ENCODE results near the gene AWAT2.
"Not testable (repeated sequence)": the region's sequence is repeated elsewhere in the genome, so short reads cannot be mapped to it uniquely, and the experiment has no call there.

The AWAT2 gene

DNA sequence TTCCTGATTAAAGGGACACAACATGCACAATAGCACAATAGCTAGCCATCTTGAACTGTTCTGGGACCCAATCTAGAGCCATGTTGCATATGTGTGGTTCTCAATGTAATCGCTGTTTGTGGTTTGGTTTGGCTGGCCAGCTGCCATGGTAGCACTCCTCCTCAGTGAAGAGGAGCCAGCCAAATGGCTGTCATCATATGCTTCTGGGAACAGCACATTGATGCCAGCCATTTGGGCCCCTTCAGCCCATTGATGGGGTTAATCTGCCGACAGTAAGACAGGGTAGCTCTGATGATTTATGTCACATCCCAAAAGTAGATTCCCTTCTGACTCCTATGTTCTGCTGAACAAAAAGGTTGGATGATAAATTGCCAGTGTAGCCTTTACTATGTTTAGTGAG lies 48.5 kb downstream of the AWAT2 start:
- no peak for DNase-seq (ENCODE audit: low spot score)

DNA sequence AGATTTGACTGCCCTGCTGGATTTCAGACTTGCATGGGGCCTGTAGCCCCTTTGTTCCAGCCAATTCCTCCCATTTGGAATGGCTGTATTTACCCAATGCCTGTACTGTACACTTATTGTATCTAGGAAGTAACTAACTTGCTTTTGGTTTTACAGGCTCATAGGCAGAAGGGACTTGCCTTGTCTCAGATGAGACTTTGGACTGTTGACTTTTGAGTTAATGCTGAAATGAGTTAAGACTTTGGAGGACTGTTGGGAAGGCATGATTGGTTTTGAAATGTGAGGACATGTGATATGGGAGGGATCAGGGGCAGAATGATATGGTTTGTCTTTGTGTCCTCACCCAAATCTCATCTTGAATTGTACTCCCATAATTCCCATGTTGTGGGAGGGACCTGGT lies 51.4 kb downstream of the AWAT2 start:
- not testable (repeated sequence) for DNase-seq (ENCODE audit: low spot score)

- DNase-seq (ENCODE audit: low spot score), result no peak
These were observed 53.6 kb downstream of the AWAT2 start for GRCh38 chrX:69996113-69996468.

DNA sequence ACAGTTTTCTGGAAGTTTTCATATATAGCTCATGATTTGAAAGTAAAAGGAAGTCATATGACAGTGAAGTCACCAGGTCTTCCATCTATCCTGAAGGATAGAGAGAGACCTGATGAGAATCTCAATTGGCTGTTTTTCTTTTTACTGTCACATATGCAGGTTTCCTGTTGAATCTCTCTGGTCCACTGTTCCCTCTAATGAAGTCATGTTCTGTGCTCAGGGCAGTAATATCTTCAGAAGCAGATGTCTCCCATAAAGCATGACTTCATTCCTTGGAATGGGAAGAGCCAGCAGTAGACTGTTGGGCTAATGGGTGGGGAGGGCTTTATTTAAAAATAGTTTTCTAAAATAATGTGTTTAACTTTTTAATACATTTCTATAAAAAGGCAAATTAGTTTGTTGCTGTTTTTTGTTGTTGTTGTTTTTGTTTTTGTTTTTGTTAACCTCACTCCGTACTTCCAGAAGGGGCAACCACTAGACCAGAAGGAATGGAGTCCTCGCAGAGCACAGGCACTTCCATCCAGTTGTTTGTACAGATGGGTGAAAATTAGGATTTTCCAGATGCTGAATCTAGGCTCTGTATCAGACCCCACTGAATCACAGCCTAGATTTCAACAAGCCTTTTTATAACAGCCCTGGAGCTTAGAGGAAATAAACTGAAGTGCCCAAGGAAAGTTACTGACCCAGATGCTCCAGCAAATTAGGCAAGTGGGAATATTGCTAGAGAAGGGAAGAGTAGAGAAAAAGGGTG lies 54.2 kb downstream of the AWAT2 start:
- DNase-seq (ENCODE audit: low spot score), result no peak

- DNase-seq (ENCODE audit: low spot score), result no peak
These were observed 56.2 kb downstream of the AWAT2 start for GRCh38 chrX:69993494-69993893.

- no peak for DNase-seq (ENCODE audit: low spot score)
These were observed 58.1 kb downstream of the AWAT2 start for GRCh38 chrX:69991685-69992084.
